Activated naive CD8-positive, alpha-beta T cell treated with anti-CD3 and anti-CD28 coated beads for 36 hours (primary cell): ENCODE measurements around the gene ENTPD2. TPM values are rescaled to one million over a fixed set of nuclear protein-coding genes. Genes with fewer than 3 reads are reported as not detected.

Source experiments
- DNase-seq: peaks from one replicate; pipeline ENCODE4 v3.0.0; 2021
- H3K27ac Mint-ChIP-seq: one replicate; pipeline ENCODE4 v1.8.0; 2022; ENCODE audit warnings: mild to moderate bottlenecking, moderate library complexity, mixed read lengths
- H3K27me3 Mint-ChIP-seq: one replicate; pipeline ENCODE4 v1.8.0; 2022; ENCODE audit warnings: mild to moderate bottlenecking, mixed read lengths
- H3K36me3 Mint-ChIP-seq: one replicate; pipeline ENCODE4 v1.8.0; 2021; ENCODE audit warnings: mild to moderate bottlenecking, mixed read lengths
- H3K4me1 Mint-ChIP-seq: one replicate; pipeline ENCODE4 v1.8.0; 2021; ENCODE audit warnings: mixed read lengths
- H3K4me3 Mint-ChIP-seq: one replicate; pipeline ENCODE4 v1.8.0; 2022; ENCODE audit warnings: mild to moderate bottlenecking, moderate library complexity, mixed read lengths
- H3K9me3 Mint-ChIP-seq: one replicate; pipeline ENCODE4 v1.8.0; 2022; ENCODE audit warnings: mixed read lengths
- total RNA-seq, 2 experiments: library from RNA; stranded (reverse); gene quantifications; one replicate each; pipeline ENCODE4 v1.2.3, GENCODE V29; 2021

Gene ENTPD2
- total RNA-seq, 2 experiments from 2014 or later, result not detected

- Mint-ChIP-seq H3K27me3 (peaks cover 3% of the 10 kb centered on the region), H3K9me3 (no peaks in the 10 kb centered on the region), H3K36me3 (no peaks in the 10 kb centered on the region), H3K4me1 (no peaks in the 10 kb centered on the region), H3K27ac (no peak overlapping the region), H3K4me3 (no peak overlapping the region)
- DNase-seq, result no peak
Observed at GRCh38 chr9:137058521-137059234, 4.8 kb upstream of the ENTPD2 start.

GRCh38 chr9:137057545-137057944 lies 3.7 kb upstream of the ENTPD2 start:
- H3K36me3 Mint-ChIP-seq, result no peaks in the 10 kb centered on the region

DNA sequence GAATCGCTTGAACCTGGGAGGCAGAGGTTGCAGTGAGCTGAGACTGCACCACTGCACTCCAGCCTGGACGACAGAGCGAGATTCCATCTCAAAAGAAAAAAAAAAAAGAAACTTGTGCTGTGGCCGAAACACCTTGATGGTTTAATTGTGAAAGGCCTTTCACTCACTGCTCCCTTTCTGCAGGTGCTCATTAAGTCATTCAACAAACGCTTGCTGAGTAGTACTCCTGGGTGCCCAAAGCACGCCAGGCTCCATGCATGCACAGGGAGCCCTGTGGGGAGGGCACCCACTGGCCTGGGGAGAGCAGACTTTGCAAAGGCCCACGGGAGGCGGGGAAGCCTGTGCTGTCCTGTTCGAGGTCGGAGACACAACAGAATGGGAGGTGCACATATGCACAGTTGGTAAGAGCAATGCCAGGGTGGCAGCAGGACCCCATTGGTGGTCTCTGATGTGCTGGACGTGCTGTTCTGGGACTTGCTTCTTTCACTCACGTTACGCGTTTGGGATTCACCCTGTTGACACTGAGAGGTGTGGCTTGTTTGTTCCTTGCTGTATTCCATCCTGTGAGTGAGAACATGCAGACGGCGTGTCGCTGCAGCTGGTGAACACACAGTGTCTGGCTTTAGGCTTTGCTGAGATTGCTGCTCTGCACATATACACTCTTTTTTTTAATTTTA lies 3.0 kb upstream of the ENTPD2 start:
- DNase-seq, result no peak
- no peaks in the 10 kb centered on the region for H3K4me1 Mint-ChIP-seq
- H3K36me3 Mint-ChIP-seq, result no peaks in the 10 kb centered on the region
- H3K4me3 Mint-ChIP-seq, result no peak overlapping the region
- H3K9me3 Mint-ChIP-seq, result no peaks in the 10 kb centered on the region
- H3K27ac Mint-ChIP-seq, result no peak overlapping the region
- H3K27me3 Mint-ChIP-seq, result peaks cover 16% of the 10 kb centered on the region

More at GRCh38 chr9:137057545-137057944, 3.7 kb upstream of the ENTPD2 start:
- H3K27me3 Mint-ChIP-seq, result peaks cover 9% of the 10 kb centered on the region
- no peak overlapping the region for H3K4me3 Mint-ChIP-seq
- no peak for DNase-seq
- no peak overlapping the region for H3K27ac Mint-ChIP-seq
- no peaks in the 10 kb centered on the region for H3K4me1 Mint-ChIP-seq
- H3K9me3 Mint-ChIP-seq, result no peaks in the 10 kb centered on the region

- Mint-ChIP-seq H3K4me1 (no peaks in the 10 kb centered on the region), H3K4me3 (no peak overlapping the region), H3K27ac (no peak overlapping the region), H3K27me3 (peaks cover 21% of the 10 kb centered on the region), H3K9me3 (no peaks in the 10 kb centered on the region), H3K36me3 (no peaks in the 10 kb centered on the region)
- DNase-seq, result no peak
Observed at GRCh38 chr9:137055385-137056364, 1.8 kb upstream of the ENTPD2 start.

DNA sequence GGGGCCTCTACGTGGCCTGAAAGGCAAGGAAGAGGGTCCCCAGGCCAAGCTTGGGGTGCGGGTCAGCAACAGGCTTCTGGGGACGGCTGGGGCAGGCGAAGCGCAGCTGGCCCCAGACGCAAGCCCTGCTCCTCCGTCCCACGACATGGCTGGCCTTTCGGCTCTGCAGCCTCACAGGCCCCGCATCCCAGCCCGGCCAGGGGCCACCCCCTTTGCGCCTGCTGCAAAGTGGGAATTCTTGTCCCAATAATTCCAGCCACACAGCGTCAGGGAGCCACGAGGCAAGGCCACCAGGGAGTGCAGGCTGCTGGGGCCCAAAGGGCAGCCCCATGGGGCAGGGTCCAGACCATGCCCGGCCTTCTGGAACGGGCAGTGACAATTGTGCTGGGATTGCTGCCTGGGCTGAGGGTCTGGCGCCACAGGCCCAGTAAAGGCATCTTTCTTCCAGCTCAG lies 1.1 kb upstream of the ENTPD2 start:
- Mint-ChIP-seq H3K27ac (no peak overlapping the region), H3K4me1 (no peaks in the 10 kb centered on the region), H3K9me3 (no peaks in the 10 kb centered on the region), H3K4me3 (no peak overlapping the region), H3K36me3 (no peaks in the 10 kb centered on the region), H3K27me3 (peaks cover 28% of the 10 kb centered on the region)
- no peak for DNase-seq

GRCh38 chr9:137052998-137053943 lies 590 bp downstream of the ENTPD2 start:
- H3K4me3 Mint-ChIP-seq, result no peak overlapping the region
- no peaks in the 10 kb centered on the region for H3K4me1 Mint-ChIP-seq
- no peak overlapping the region for H3K27ac Mint-ChIP-seq
- peaks cover 45% of the 10 kb centered on the region for H3K27me3 Mint-ChIP-seq
- no peak for DNase-seq
- no peaks in the 10 kb centered on the region for H3K9me3 Mint-ChIP-seq
- H3K36me3 Mint-ChIP-seq, result no peaks in the 10 kb centered on the region

DNA sequence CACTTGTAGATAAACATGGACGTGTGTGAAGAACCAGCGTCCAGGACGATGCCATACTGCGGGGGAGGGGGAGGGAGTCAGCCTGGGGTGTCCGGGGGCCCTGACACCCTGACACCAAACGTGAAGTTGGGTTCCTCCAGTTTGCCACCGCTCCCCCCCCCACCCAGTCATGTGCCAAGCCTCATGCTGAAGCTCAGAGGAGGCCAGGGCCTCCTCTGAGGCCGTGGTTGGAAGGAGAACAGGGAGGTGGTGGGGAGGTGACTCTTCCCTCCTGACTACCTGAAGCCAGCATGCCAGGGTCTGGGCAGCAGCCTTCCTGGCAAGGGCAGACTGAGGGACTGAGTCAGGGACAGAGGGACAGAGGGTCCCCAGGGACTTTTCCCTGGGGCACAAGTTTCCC lies 1.6 kb downstream of the ENTPD2 start:
- H3K9me3 Mint-ChIP-seq, result no peaks in the 10 kb centered on the region
- H3K27ac Mint-ChIP-seq, result no peak overlapping the region
- H3K36me3 Mint-ChIP-seq, result no peaks in the 10 kb centered on the region
- no peak overlapping the region for H3K4me3 Mint-ChIP-seq
- DNase-seq, result no peak
- peaks cover 54% of the 10 kb centered on the region for H3K27me3 Mint-ChIP-seq
- no peaks in the 10 kb centered on the region for H3K4me1 Mint-ChIP-seq

DNA sequence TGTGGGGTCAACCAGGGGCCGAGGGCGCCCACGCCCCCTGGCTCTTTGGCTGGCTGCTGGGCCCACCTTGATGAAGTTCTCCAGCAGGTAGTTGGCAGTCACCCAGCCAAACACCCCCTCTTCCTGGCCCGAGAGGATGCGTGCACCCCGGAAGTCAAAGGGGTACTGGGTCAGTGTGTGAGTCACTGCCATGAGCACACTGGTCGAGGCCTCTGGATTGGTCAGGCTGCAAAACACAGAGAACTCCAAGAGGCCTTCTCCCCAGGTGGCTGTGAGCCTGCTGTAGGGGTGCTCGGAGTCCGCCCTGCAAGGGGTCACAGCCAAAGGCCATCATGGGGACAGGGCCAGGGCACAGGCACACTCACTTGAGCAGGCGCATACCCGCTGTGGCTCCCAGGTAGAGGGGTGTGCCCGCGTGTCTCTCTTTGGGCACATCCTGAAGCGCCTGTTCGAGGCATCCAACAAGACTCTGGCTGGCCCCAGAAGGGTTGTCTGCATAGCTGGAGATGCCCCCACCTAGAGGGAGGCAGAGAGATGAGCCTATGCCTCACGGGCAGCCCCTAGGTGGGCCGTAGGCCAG lies 2.6 kb downstream of the ENTPD2 start:
- Mint-ChIP-seq H3K27ac (no peak overlapping the region), H3K4me3 (no peak overlapping the region), H3K36me3 (no peaks in the 10 kb centered on the region), H3K4me1 (no peaks in the 10 kb centered on the region), H3K9me3 (no peaks in the 10 kb centered on the region), H3K27me3 (peaks cover 65% of the 10 kb centered on the region)
- no peak for DNase-seq

GRCh38 chr9:137050570-137050969 lies 3.3 kb downstream of the ENTPD2 start:
- no peak overlapping the region for H3K27ac Mint-ChIP-seq
- no peak for DNase-seq
- no peaks in the 10 kb centered on the region for H3K4me1 Mint-ChIP-seq
- H3K36me3 Mint-ChIP-seq, result no peaks in the 10 kb centered on the region
- no peaks in the 10 kb centered on the region for H3K9me3 Mint-ChIP-seq
- peaks cover 66% of the 10 kb centered on the region for H3K27me3 Mint-ChIP-seq
- H3K4me3 Mint-ChIP-seq, result no peak overlapping the region

DNA sequence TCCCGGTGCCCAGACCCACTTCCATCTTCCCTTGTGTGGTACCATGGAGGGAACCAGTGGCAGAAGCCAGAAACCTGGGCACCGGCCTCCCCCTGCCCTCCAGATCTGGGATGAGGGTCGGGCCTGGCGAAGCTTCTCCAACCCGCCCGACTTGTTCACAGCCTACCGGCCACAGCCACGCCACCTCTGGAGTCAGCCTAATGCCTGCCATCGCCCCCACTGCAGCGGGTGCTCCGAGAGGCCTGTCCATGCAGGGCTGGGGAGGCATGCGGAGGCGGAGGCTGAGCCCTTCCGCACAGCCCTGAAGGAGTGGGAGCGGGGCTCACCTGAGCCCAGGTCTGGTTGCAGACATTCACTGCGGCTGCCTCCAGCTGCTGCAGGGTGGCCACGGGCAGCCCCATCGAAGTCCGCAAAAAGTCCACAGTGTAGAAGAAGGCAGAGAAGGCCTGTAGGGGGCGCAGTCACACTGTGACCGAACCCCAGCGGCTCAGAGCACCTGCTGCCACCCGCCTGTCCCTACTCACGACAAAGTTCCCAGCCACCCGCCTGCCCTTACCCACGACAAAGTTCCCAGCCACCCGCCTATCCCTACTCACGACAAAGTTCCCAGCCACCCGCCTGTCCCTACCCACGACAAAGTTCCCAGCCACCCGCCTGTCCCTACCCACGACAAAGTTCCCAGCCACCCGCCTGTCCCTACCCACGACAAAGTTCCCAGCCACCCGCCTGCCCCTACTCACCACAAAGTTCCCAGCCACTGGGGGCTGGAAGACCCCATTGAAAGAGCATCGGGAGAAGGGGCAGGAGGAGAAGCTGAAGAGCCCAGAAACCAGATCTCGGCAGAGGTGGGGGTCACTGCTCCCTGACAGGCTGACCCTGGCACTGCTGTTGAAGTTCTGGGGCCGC lies 4.1 kb downstream of the ENTPD2 start:
- Mint-ChIP-seq H3K9me3 (no peaks in the 10 kb centered on the region), H3K36me3 (no peaks in the 10 kb centered on the region), H3K27ac (no peak overlapping the region), H3K27me3 (peaks cover 72% of the 10 kb centered on the region), H3K4me1 (peaks cover 3% of the 10 kb centered on the region), H3K4me3 (no peak overlapping the region)
- DNase-seq, result peak; percentile 67

- H3K4me1 Mint-ChIP-seq, result peaks cover 5% of the 10 kb centered on the region
- no peak overlapping the region for H3K4me3 Mint-ChIP-seq
- H3K36me3 Mint-ChIP-seq, result no peaks in the 10 kb centered on the region
- H3K27me3 Mint-ChIP-seq, result peaks cover 73% of the 10 kb centered on the region
- no peak overlapping the region for H3K27ac Mint-ChIP-seq
- H3K9me3 Mint-ChIP-seq, result no peaks in the 10 kb centered on the region
- DNase-seq, result no peak
Observed at GRCh38 chr9:137048655-137049543, 5.0 kb downstream of the ENTPD2 start.

DNA sequence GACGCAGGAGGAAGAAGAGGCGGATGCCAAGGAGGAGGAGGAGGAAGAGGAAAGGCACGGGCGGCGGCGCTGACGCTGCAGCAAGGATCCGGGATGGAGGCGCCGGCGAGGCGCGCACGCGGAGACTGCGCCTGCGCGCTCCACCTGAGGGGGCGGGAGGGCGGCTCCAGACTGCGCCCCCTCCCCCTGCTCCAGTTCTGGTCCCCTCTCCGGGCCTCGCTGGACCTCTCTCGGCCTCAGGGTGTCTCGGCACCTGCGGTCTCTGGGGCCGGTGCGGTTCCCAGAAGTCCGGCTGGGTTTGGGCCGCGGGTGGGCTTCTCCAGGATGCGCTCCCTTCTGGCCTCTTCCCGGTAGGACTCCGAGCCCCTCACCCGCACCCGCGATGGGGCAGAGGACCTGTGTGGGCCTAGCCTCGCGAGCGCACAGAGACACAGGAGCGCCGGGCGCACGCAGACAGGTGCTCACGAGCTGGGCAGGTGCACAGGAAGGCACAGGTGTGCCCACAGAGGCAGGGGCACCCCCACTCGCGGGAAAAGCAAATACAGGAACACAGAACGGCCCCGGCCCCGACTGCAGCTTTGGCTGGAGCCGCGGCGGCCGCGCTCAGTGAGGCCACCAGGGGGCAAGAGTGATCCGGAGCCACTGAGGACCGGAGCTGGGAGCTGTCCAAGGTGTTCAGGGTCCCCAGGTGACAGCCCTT lies 7.6 kb downstream of the ENTPD2 start, which contains the start of gene NPDC1:
NPDC1 (minus strand) TSS at position 90 of the 700 bp plus-strand sequence. CDS start 188 bp downstream, outside the sequence.
- H3K36me3 Mint-ChIP-seq, result no peaks in the 10 kb centered on the region
- peak; percentile 84 for DNase-seq
- H3K27ac Mint-ChIP-seq, result no peak within 1 kb of the TSS
- peak within 1 kb of the TSS; percentile 53 for H3K4me3 Mint-ChIP-seq
- peaks cover 58% of the 10 kb centered on the region for H3K27me3 Mint-ChIP-seq
- H3K4me1 Mint-ChIP-seq, result peaks cover 5% of the 10 kb centered on the region
- no peaks in the 10 kb centered on the region for H3K9me3 Mint-ChIP-seq
